Hematopoietic multipotent progenitor cell treated with erythropoietin and hydrocortisone succinate and interleukin-3 and kit ligand, for 4 days (in vitro differentiated cells): ENCODE results near the gene GAB2.
A peak's percentile ranks its signal among the peaks of the same experiment; 100 is the strongest.

ENCODE experiments used
- DNase-seq: peaks from one replicate; pipeline ENCODE4 v3.0.0-alpha.2; 2015

The GAB2 gene

GRCh38 chr11:78340530-78340929 lies 77.1 kb downstream of the GAB2 start:
- no peak for DNase-seq

- no peak for DNase-seq
Observed at GRCh38 chr11:78339945-78340344, 77.7 kb downstream of the GAB2 start.

- peak; percentile 42 for DNase-seq
Observed at GRCh38 chr11:78339483-78339882, 78.1 kb downstream of the GAB2 start.

GRCh38 chr11:78338702-78339101 lies 78.9 kb downstream of the GAB2 start:
- no peak for DNase-seq

- DNase-seq = peak; percentile 48
Observed at GRCh38 chr11:78338138-78338537, 79.5 kb downstream of the GAB2 start.

- DNase-seq = no peak
Observed at GRCh38 chr11:78337554-78337924, 80.1 kb downstream of the GAB2 start.

- peak; percentile 71 for DNase-seq
Observed at GRCh38 chr11:78336877-78337553, 80.6 kb downstream of the GAB2 start.

GRCh38 chr11:78334109-78334508 lies 83.5 kb downstream of the GAB2 start:
- DNase-seq = no peak

GRCh38 chr11:78332872-78333271 lies 84.7 kb downstream of the GAB2 start:
- no peak for DNase-seq

- DNase-seq = no peak
Observed at GRCh38 chr11:78332174-78332866, 85.3 kb downstream of the GAB2 start.

- DNase-seq = no peak
Observed at GRCh38 chr11:78331711-78332110, 85.9 kb downstream of the GAB2 start.

- no peak for DNase-seq
Observed at GRCh38 chr11:78330361-78330760, 87.3 kb downstream of the GAB2 start.

GRCh38 chr11:78327945-78328344 lies 89.7 kb downstream of the GAB2 start:
- no peak for DNase-seq

GRCh38 chr11:78325274-78325781 lies 92.3 kb downstream of the GAB2 start:
- DNase-seq = peak; percentile 89

- no peak for DNase-seq
Observed at GRCh38 chr11:78323363-78323762, 94.3 kb downstream of the GAB2 start.

- peak; percentile 52 for DNase-seq
Observed at GRCh38 chr11:78319453-78319955, 98.1 kb downstream of the GAB2 start.

- peak; percentile 33 for DNase-seq
Observed at GRCh38 chr11:78318321-78319114, 99.1 kb downstream of the GAB2 start.

GRCh38 chr11:78315724-78316123 lies 101.9 kb downstream of the GAB2 start:
- DNase-seq = no peak

- no peak for DNase-seq
Observed at GRCh38 chr11:78314762-78315161, 102.9 kb downstream of the GAB2 start.

GRCh38 chr11:78313898-78314297 lies 103.7 kb downstream of the GAB2 start:
- no peak for DNase-seq

GRCh38 chr11:78313181-78313795 lies 104.3 kb downstream of the GAB2 start:
- no peak for DNase-seq

- peak; percentile 56 for DNase-seq
Observed at GRCh38 chr11:78312712-78313111, 104.9 kb downstream of the GAB2 start.
